IMR-90 (cell line): ENCODE results near the gene RARRES1. TPM values are rescaled to one million over a fixed set of nuclear protein-coding genes. Genes with fewer than 3 reads are reported as not detected.

Experiments
- ATAC-seq: fragments of 200-7000 bp; cut with Tn5 transposase; 2 replicates; pipeline ENCODE4 v1.9.1; 2020; ENCODE audit warnings: low read depth, mild to moderate bottlenecking, moderate library complexity
- BruUV-seq: library from RNA; stranded (reverse); fragments of 400-500 nt; replicated peaks from 2 replicates; lab custom pipeline; 2021; lab: Mats Ljungman, UMichigan
- CTCF ChIA-PET: fragments of 300-600 bp; formaldehyde crosslinking; extraction: SDS; loops from one replicate; lab custom pipeline; 2021; ENCODE audit warnings: antibody characterized with exemption; lab: Yijun Ruan, JAX
- POLR2A ChIA-PET: fragments of 300-600 bp; sonication (Branson Sonifier 250); formaldehyde crosslinking; loops from one replicate; lab custom pipeline; 2022; ENCODE audit warnings: antibody characterized with exemption; ENCODE audit not compliant: unreplicated experiment; lab: Charles Lee
- DNase-seq: peaks from one replicate; pipeline ENCODE4 v3.0.0; 2013
- H2AFZ ChIP-seq: replicated peaks from 2 replicates; pipeline ENCODE3; 2013; ENCODE audit warnings: low read length, mild to moderate bottlenecking; ENCODE audit not compliant: poor library complexity
- H2AK5ac ChIP-seq: 2 replicates; pipeline ENCODE4 v1.6.1; 2013; ENCODE audit warnings: low read depth, low read length, inconsistent platforms
- H2AK9ac ChIP-seq: replicated peaks from 2 replicates; pipeline ENCODE3; 2013; ENCODE audit warnings: mild to moderate bottlenecking, low read depth, low read length, moderate library complexity; ENCODE audit not compliant: poor library complexity
- H2BK120ac ChIP-seq: 2 replicates; pipeline ENCODE4 v1.6.1; 2013; ENCODE audit warnings: low read depth, low read length, inconsistent platforms
- H2BK15ac ChIP-seq: 3 replicates; pipeline ENCODE4 v1.6.1; 2013; ENCODE audit warnings: low read depth, low read length, inconsistent platforms
- H2BK20ac ChIP-seq: 2 replicates; pipeline ENCODE4 v1.6.1; 2013; ENCODE audit warnings: low read depth, mild to moderate bottlenecking, inconsistent platforms, low read length, moderate library complexity
- H2BK5ac ChIP-seq: 2 replicates; pipeline ENCODE4 v1.6.1; 2013; ENCODE audit warnings: mild to moderate bottlenecking, low read depth, low read length, inconsistent platforms; ENCODE audit not compliant: poor library complexity, severe bottlenecking
- H3K14ac ChIP-seq: replicated peaks from 2 replicates; pipeline ENCODE4 v1.6.1; 2013; ENCODE audit warnings: low read depth, low read length, inconsistent platforms
- H3K18ac ChIP-seq: 2 replicates; pipeline ENCODE4 v1.6.1; 2013; ENCODE audit warnings: low read depth, low read length, control low read depth
- H3K23ac ChIP-seq: 2 replicates; pipeline ENCODE4 v1.6.1; 2013; ENCODE audit warnings: low read depth, low read length, inconsistent platforms
- H3K27ac ChIP-seq: 2 replicates; pipeline ENCODE4 v1.5.1; 2013; ENCODE audit warnings: mild to moderate bottlenecking, control low read depth, low read length; ENCODE audit not compliant: insufficient read depth
- H3K27me3 ChIP-seq: 2 replicates; pipeline ENCODE4 v1.6.1; 2013; ENCODE audit warnings: low read length; ENCODE audit not compliant: control insufficient read depth, insufficient read depth
- H3K36me3 ChIP-seq: 2 replicates; pipeline ENCODE4 v1.6.1; 2013; ENCODE audit warnings: low read length, mixed read lengths; ENCODE audit not compliant: control insufficient read depth, insufficient read depth
- H3K4ac ChIP-seq: 2 replicates; pipeline ENCODE4 v1.6.1; 2013; ENCODE audit warnings: low read depth, low read length, inconsistent platforms
- H3K4me1 ChIP-seq: 2 replicates; pipeline ENCODE4 v1.6.1; 2013; ENCODE audit warnings: low read length, mixed read lengths; ENCODE audit not compliant: control insufficient read depth, insufficient read depth
- H3K4me2 ChIP-seq: 2 replicates; pipeline ENCODE4 v1.6.1; 2013; ENCODE audit warnings: low read depth, mild to moderate bottlenecking, control low read depth, low read length, moderate library complexity
- H3K4me3 ChIP-seq: 2 replicates; pipeline ENCODE4 v1.5.1; 2013; ENCODE audit warnings: low read depth, mild to moderate bottlenecking, control low read depth, low read length, moderate library complexity; ENCODE audit not compliant: insufficient read depth
- H3K56ac ChIP-seq: 2 replicates; pipeline ENCODE4 v1.6.1; 2013; ENCODE audit warnings: low read length, inconsistent platforms; ENCODE audit not compliant: insufficient read depth; ENCODE audit errors: extremely low read depth
- H3K79me1 ChIP-seq, 2 experiments: 2 replicates each; pipeline ENCODE4 v1.6.1; 2013; ENCODE audit warnings: low read length in 2 of 2, inconsistent platforms in 1 of 2, low read depth in 1 of 2
- H3K9ac ChIP-seq: 2 replicates; pipeline ENCODE4 v1.6.1; 2013; ENCODE audit warnings: low read depth, low read length, control low read depth
- H3K9me1 ChIP-seq: 2 replicates; pipeline ENCODE4 v1.6.1; 2013; ENCODE audit warnings: low read length, inconsistent platforms; ENCODE audit not compliant: insufficient read depth
- H3K9me3 ChIP-seq: 2 replicates; pipeline ENCODE4 v1.6.1; 2013; ENCODE audit warnings: low read length; ENCODE audit not compliant: control insufficient read depth, insufficient read depth
- H4K20me1 ChIP-seq: 2 replicates; pipeline ENCODE4 v1.6.1; 2013; ENCODE audit warnings: low read length, inconsistent platforms; ENCODE audit not compliant: insufficient read depth
- H4K5ac ChIP-seq: 2 replicates; pipeline ENCODE4 v1.6.1; 2013; ENCODE audit warnings: mild to moderate bottlenecking, low read depth, low read length, control low read depth
- H4K8ac ChIP-seq, 2 experiments: 2 replicates each; pipeline ENCODE4 v1.6.1; 2013; ENCODE audit warnings: low read depth in 2 of 2, low read length in 2 of 2, control low read depth in 1 of 2, inconsistent platforms in 1 of 2
- H4K91ac ChIP-seq: 2 replicates; pipeline ENCODE4 v1.6.1; 2013; ENCODE audit warnings: low read depth, low read length, inconsistent platforms; ENCODE audit not compliant: insufficient read depth
- BHLHE40 ChIP-seq: fragments of 150-350 bp; IDR thresholded peaks from 2 replicates; pipeline ENCODE4 v1.6.1; 2016; ENCODE audit warnings: mild to moderate bottlenecking, low read depth, low read length
- CEBPB ChIP-seq: IDR thresholded peaks from 2 replicates; pipeline ENCODE4 v1.6.1; 2012; ENCODE audit warnings: low read depth, low read length, improper control_type of control experiment
- CHD1 ChIP-seq: IDR thresholded peaks from 2 replicates; pipeline ENCODE4 v1.6.1; 2012; ENCODE audit warnings: low read depth, low read length, improper control_type of control experiment
- CTCF ChIP-seq: conservative IDR thresholded peaks from 2 replicates; pipeline ENCODE4 v1.5.1; 2012; ENCODE audit warnings: mild to moderate bottlenecking, low read depth, low read length, improper control_type of control experiment
- ELK1 ChIP-seq: fragments of 150-350 bp; IDR thresholded peaks from 2 replicates; pipeline ENCODE4 v1.6.1; 2016; ENCODE audit warnings: low read depth, mild to moderate bottlenecking, low read length, moderate library complexity, borderline replicate concordance
- FOS ChIP-seq: fragments of 150-350 bp; IDR thresholded peaks from 2 replicates; pipeline ENCODE4 v1.6.1; 2016; ENCODE audit warnings: low read depth, low read length
- MAFK ChIP-seq: IDR thresholded peaks from 2 replicates; pipeline ENCODE4 v1.6.1; 2012; ENCODE audit warnings: low read depth, low read length, improper control_type of control experiment
- MAZ ChIP-seq: IDR thresholded peaks from 2 replicates; pipeline ENCODE4 v1.6.1; 2012; ENCODE audit warnings: low read depth, mild to moderate bottlenecking, low read length, improper control_type of control experiment, moderate library complexity, borderline replicate concordance
- MXI1 ChIP-seq: IDR thresholded peaks from 2 replicates; pipeline ENCODE4 v1.6.1; 2012; ENCODE audit warnings: low read depth, mild to moderate bottlenecking, low read length, moderate library complexity, borderline replicate concordance
- NFE2L2 ChIP-seq: fragments of 150-350 bp; IDR thresholded peaks from 2 replicates; pipeline ENCODE4 v1.6.1; 2016; ENCODE audit warnings: low read depth, mild to moderate bottlenecking, low read length
- POLR2A ChIP-seq: IDR thresholded peaks from 2 replicates; pipeline ENCODE4 v1.6.1; 2012; ENCODE audit warnings: mild to moderate bottlenecking, low read depth, low read length
- RAD21 ChIP-seq: IDR thresholded peaks from 2 replicates; pipeline ENCODE4 v1.6.1; 2012; ENCODE audit warnings: low read length, improper control_type of control experiment
- RCOR1 ChIP-seq: IDR thresholded peaks from 2 replicates; pipeline ENCODE4 v1.6.1; 2012; ENCODE audit warnings: mild to moderate bottlenecking, low read length, improper control_type of control experiment; ENCODE audit not compliant: insufficient replicate concordance
- RFX5 ChIP-seq: IDR thresholded peaks from 2 replicates; pipeline ENCODE4 v1.8.0; 2012; ENCODE audit warnings: low read depth, mild to moderate bottlenecking, low read length, moderate library complexity
- SMC3 ChIP-seq: fragments of 150-350 bp; IDR thresholded peaks from 2 replicates; pipeline ENCODE4 v1.6.1; 2016; ENCODE audit warnings: low read depth, mild to moderate bottlenecking, antibody characterized with exemption, low read length, moderate library complexity
- USF2 ChIP-seq: fragments of 150-350 bp; IDR thresholded peaks from 2 replicates; pipeline ENCODE4 v1.6.1; 2017; ENCODE audit warnings: mild to moderate bottlenecking, antibody characterized with exemption, low read length, low read depth
- WGBS, 2 experiments: methylation state at CpG; one replicate each; pipeline versions ENCODE4 v1.1.5 to v1.1.7; 2013; ENCODE audit warnings: missing lambda C conversion rate in 2 of 2; ENCODE audit not compliant: insufficient read length in 1 of 2; ENCODE audit errors: extremely low coverage in 2 of 2; 5-methylcytosine and 5-hydroxymethylcytosine counted together
- dilution Hi-C: fragments of 300-500 bp; cut with HindIII; formaldehyde crosslinking; loops from one replicate; pipeline ENCODE4 v1.14.3; 2018; ENCODE audit warnings: low sequenced_read_pairs; ENCODE audit not compliant: unreplicated experiment
- in situ Hi-C: fragments of 300-500 bp; cut with MboI; formaldehyde crosslinking; loops from 3 replicates; pipeline ENCODE4 v1.14.3; 2019; ENCODE audit warnings: low sequenced_read_pairs, inconsistent platforms, mixed read lengths
- intact Hi-C: fragments of 100-400 bp; cut with micrococcal nuclease; formaldehyde crosslinking; loops from 2 replicates; pipeline ENCODE4 v1.10.0; 2022
- polyA plus RNA-seq, 3 experiments: library from polyadenylated mRNA; depleted of rRNA; stranded (reverse); fragments of >200 nt; gene quantifications; 2 replicates each; pipeline ENCODE4 v1.2.3, GENCODE V29; 2012; ENCODE audit warnings: low replicate concordance in 1 of 3
- total RNA-seq: library from RNA; depleted of rRNA; stranded (reverse); fragments of >200 nt; gene quantifications from 2 replicates; pipeline ENCODE4 v1.2.3, GENCODE V29; 2012

The RARRES1 gene
- total and polyA plus RNA-seq, 2 of the 4 experiments (the other 2 are of a cell fraction) = 0.90 to 3.0 TPM

GRCh38 chr3:158761350-158761749, 29.1 kb upstream of the RARRES1 start:
- DNase-seq (no peak), ATAC-seq (no peak)
- H3K4me2 ChIP-seq = no peak overlapping the region
- dilution Hi-C loops (no loop called here), in situ Hi-C loops (no loop called here), intact Hi-C loops (no loop called here)
- no peak overlapping the region for H3K56ac ChIP-seq
- no peak overlapping the region for H2AK5ac ChIP-seq
- no peaks in the 10 kb centered on the region for H4K20me1 ChIP-seq
- H2BK5ac ChIP-seq = no peak overlapping the region
- no TSS peak for BruUV-seq
- H4K8ac ChIP-seq = no peak overlapping the region
- H3K14ac ChIP-seq = no peak overlapping the region
- 100% methylated on average over 1 of the region's 3 CpGs; no CpG with 5 or more reads in 1 of the 2 experiments for WGBS, 2 experiments
- H2AK9ac ChIP-seq = no peak overlapping the region
- 0 out of 2 replicates have a peak overlapping the region, but pooled peaks have one; percentile 2 for H3K23ac ChIP-seq
- no peak overlapping the region for H3K4me3 ChIP-seq
- no peak overlapping the region for H2BK120ac ChIP-seq
- no peak overlapping the region for H2AFZ ChIP-seq
- H3K18ac ChIP-seq = peak overlapping the region; percentile 3; the same call in 1 of the 2 replicates
- no peaks in the 10 kb centered on the region for H3K27me3 ChIP-seq
- peaks cover 3% of the 10 kb centered on the region for H3K4me1 ChIP-seq
- no peak overlapping the region for H2BK20ac ChIP-seq
- no peaks in the 10 kb centered on the region for H3K9me1 ChIP-seq
- no peak overlapping the region for H3K27ac ChIP-seq
- no peak overlapping the region for H4K91ac ChIP-seq
- H2BK15ac ChIP-seq = no peak overlapping the region
- H3K9ac ChIP-seq = no peak overlapping the region
- CTCF ChIA-PET = interaction anchor here (1.1 kb wide), 1 partner anchor 9 kb away, joined by 12 read pairs; no protein-coding TSS in a partner anchor
- POLR2A ChIA-PET = no interaction called here
- H3K9me3 ChIP-seq = no peaks in the 10 kb centered on the region
- TF ChIP-seq BHLHE40 = no peak
- TF ChIP-seq RFX5 = no peak
- TF ChIP-seq RCOR1 = no peak
- TF ChIP-seq RAD21 = no peak
- no peak for TF ChIP-seq NFE2L2
- no peak for TF ChIP-seq SMC3
- TF ChIP-seq MAFK = no peak
- no peak for TF ChIP-seq FOS
- TF ChIP-seq POLR2A = no peak
- no peak for TF ChIP-seq ELK1
- TF ChIP-seq MAZ = no peak
- no peak for TF ChIP-seq USF2
- no peak for TF ChIP-seq MXI1
- no peak for TF ChIP-seq CEBPB
- TF ChIP-seq CHD1 = no peak
- TF ChIP-seq CTCF = no peak
- H4K5ac ChIP-seq = no peak overlapping the region
- no peak overlapping the region for H3K4ac ChIP-seq
- no peaks in the 10 kb centered on the region for H3K79me1 ChIP-seq
- no peaks in the 10 kb centered on the region for H3K36me3 ChIP-seq
